GM20000 (cell line): Measurements from ENCODE around the gene MINAR1.

Experiments
- DNase-seq: peaks from one replicate; pipeline ENCODE4 v3.0.0; 2012; ENCODE audit warnings: low spot score
- CTCF ChIP-seq: IDR thresholded peaks from 2 replicates; pipeline ENCODE4 v1.5.1; 2012; ENCODE audit warnings: mild to moderate bottlenecking, control low read depth; ENCODE audit errors: extremely low read depth, missing control alignments

MINAR1 gene

DNA sequence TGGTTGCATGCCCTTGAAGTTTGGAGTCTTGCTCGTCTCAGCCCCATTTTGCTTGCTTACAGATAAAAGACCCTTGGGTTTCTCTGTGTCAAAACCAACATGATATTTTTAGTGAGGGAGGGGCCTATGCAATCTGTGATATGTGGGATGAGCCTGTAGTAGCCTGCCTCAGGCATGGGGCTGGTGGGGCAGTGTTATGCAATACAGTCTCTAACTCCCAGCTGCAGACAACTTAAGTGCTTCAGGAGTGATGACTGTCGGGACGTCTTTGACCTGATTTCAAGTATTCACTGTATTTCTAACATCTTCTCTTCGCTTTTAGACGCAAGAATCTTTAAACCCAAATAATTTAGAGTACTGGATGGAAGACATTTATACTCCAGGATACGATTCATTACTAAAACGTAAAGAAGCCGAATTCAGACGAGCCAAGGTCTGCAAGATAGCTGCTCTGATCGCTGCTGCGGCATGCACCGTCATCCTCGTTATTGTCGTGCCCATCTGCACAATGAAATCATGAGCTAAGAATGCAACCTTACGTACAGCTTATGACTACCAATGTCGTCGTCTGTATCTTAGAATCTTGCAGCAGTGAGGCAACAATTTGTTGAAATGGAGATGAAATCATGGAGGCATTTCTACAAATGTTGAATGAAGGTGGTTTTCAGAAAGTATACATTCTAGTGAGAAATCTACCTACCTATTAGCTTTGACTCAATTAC lies 35.9 kb downstream of the MINAR1 start:
- no peak for DNase-seq
- no peak for TF ChIP-seq CTCF

- no peak for TF ChIP-seq CTCF
- no peak for DNase-seq
Observed at GRCh38 chr15:79472446-79472845, 40.3 kb downstream of the MINAR1 start.

DNA sequence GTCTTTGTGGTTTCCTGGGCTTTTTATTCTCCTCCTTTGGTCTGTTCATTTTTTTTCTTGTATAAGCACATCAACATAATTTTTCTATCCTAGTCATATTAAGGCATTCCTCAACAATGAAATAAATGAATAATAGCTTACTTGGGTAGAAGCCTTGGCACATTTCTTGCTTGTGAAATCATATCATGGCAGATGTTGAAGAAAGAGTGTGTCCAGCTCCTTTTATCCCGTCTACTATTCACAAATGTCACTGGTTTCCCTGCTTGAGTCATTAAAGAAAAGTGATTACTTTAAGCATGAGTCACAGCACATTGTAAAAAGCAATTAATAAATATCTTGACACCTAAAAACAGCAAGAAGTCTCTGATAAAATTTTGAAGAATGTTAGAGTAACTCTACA lies 42.1 kb downstream of the MINAR1 start:
- DNase-seq: no peak
- no peak for TF ChIP-seq CTCF

- DNase-seq: no peak
- no peak for TF ChIP-seq CTCF
Observed at GRCh38 chr15:79475306-79475705, 43.2 kb downstream of the MINAR1 start.

DNA sequence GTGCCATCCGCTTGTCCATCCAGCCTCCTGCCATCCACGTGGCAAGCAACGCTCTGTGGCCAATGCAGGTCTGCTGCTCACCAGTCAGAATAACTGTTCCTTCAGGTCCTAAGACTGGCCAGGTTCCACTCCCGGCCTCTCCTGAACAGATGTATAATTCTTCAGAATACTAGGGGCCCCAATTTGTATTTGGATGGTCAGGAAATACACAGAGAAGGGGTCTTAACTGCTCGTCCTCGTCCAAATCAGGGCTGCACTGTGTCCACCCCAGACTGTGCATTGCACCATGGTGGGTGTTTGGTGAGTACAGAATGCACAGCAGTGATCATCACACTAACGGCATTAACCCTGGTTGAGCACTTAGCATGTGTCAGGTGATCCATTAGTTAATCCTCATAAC lies 46.0 kb downstream of the MINAR1 start:
- TF ChIP-seq CTCF: no peak
- DNase-seq: no peak

GRCh38 chr15:79479616-79480015 lies 47.5 kb downstream of the MINAR1 start:
- no peak for TF ChIP-seq CTCF
- DNase-seq: no peak

DNA sequence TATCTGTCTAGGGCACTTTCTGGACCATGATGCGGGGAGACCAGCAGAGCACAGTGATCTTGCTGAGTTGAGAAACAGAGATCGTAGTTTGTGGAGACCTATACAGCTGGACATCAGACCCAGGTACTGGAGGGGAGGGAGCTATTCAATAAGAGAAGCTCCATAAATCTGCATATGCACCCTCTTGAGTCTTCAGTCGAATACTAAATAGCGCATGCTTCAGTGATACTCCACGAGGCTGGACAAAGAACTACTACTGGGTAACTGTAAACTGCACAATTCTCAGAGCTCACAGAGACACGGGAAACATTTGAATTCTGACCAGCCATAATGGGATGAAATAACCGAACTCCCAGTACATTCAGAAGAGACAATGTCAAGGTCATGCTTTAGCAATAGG lies 49.7 kb downstream of the MINAR1 start:
- DNase-seq: no peak

More for the DNA sequence above, 49.7 kb downstream of the MINAR1 start:
- no peak for TF ChIP-seq CTCF
